ENCODE data around the gene DPAGT1. TPM values are rescaled to one million over a fixed set of nuclear protein-coding genes. Genes with fewer than 3 reads are reported as not detected.

The DPAGT1 gene
- total RNA-seq, 1 donor from 2014 or later: 48.8 TPM

GRCh38 chr11:119087123-119087522, 14.5 kb downstream of the DPAGT1 start:
- no peak for TF ChIP-seq CTCF (conservative IDR thresholded peaks at IDR 0.05)
- H3K4me3 Mint-ChIP-seq: peak overlapping the region; percentile 82

GRCh38 chr11:119085437-119085847, 16.2 kb downstream of the DPAGT1 start:
- H3K9me3 Mint-ChIP-seq: no peaks in the 10 kb centered on the region
- H3K4me3 Mint-ChIP-seq: peak overlapping the region; percentile 100
- no peak for TF ChIP-seq CTCF (conservative IDR thresholded peaks at IDR 0.05)
- H3K27ac Mint-ChIP-seq (ENCODE audit: unreplicated experiment): peak overlapping the region; percentile 96
- H3K4me1 Mint-ChIP-seq: peaks cover 45% of the 10 kb centered on the region
- H3K36me3 Mint-ChIP-seq (ENCODE audit: low read depth): peaks cover 2% of the 10 kb centered on the region
- DNase-seq (ENCODE audit: low read depth, low spot score): no peak
- H3K27me3 Mint-ChIP-seq (ENCODE audit: low read depth): no peaks in the 10 kb centered on the region

More at GRCh38 chr11:119087123-119087522, 14.5 kb downstream of the DPAGT1 start:
- Mint-ChIP-seq H3K9me3 (no peaks in the 10 kb centered on the region), H3K4me1 (peaks cover 42% of the 10 kb centered on the region), H3K36me3 (ENCODE audit: low read depth) (peaks cover 5% of the 10 kb centered on the region), H3K27me3 (ENCODE audit: low read depth) (no peaks in the 10 kb centered on the region), H3K27ac (ENCODE audit: unreplicated experiment) (no peak overlapping the region)
- DNase-seq (ENCODE audit: low read depth, low spot score): no peak

GRCh38 chr11:119084663-119085436, 16.8 kb downstream of the DPAGT1 start, which contains the start of gene HMBS:
Gene HMBS, plus strand, starts transcription at chr11:119084881. Its CDS starts 153 bp downstream, at chr11:119085034.
- peaks cover 39% of the 10 kb centered on the region for H3K4me1 Mint-ChIP-seq
- H3K9me3 Mint-ChIP-seq: no peaks in the 10 kb centered on the region
- H3K36me3 Mint-ChIP-seq (ENCODE audit: low read depth): peaks cover 3% of the 10 kb centered on the region
- DNase-seq (ENCODE audit: low read depth, low spot score): peak; percentile 88
- TF ChIP-seq CTCF (conservative IDR thresholded peaks at IDR 0.05): no peak
- peak within 1 kb of the TSS; percentile 96 for H3K27ac Mint-ChIP-seq (ENCODE audit: unreplicated experiment)
- no peaks in the 10 kb centered on the region for H3K27me3 Mint-ChIP-seq (ENCODE audit: low read depth)
- peak within 1 kb of the TSS; percentile 100 for H3K4me3 Mint-ChIP-seq

- no peak for TF ChIP-seq CTCF (conservative IDR thresholded peaks at IDR 0.05)
- Mint-ChIP-seq H3K9me3 (no peaks in the 10 kb centered on the region), H3K4me1 (peaks cover 34% of the 10 kb centered on the region), H3K27ac (ENCODE audit: unreplicated experiment) (no peak overlapping the region), H3K4me3 (peak overlapping the region; percentile 14), H3K36me3 (ENCODE audit: low read depth) (peaks cover 5% of the 10 kb centered on the region), H3K27me3 (ENCODE audit: low read depth) (no peaks in the 10 kb centered on the region)
- no peak for DNase-seq (ENCODE audit: low read depth, low spot score)
Observed at GRCh38 chr11:119081682-119082260, 19.9 kb downstream of the DPAGT1 start.

- no peak for TF ChIP-seq CTCF (conservative IDR thresholded peaks at IDR 0.05)
Observed at GRCh38 chr11:119078675-119079420, 22.8 kb downstream of the DPAGT1 start.

More at GRCh38 chr11:119078675-119079420, 22.8 kb downstream of the DPAGT1 start:
- Mint-ChIP-seq H3K27me3 (ENCODE audit: low read depth) (no peaks in the 10 kb centered on the region), H3K4me3 (no peak overlapping the region), H3K27ac (ENCODE audit: unreplicated experiment) (no peak overlapping the region), H3K4me1 (peaks cover 17% of the 10 kb centered on the region), H3K36me3 (ENCODE audit: low read depth) (peaks cover 5% of the 10 kb centered on the region), H3K9me3 (no peaks in the 10 kb centered on the region)
- no peak for DNase-seq (ENCODE audit: low read depth, low spot score)

All from neural crest cell (in vitro differentiated cells).